Activated T-helper 1 cell treated with Interleukin-2 at 50 U/mL for 16 hours (primary cell): Measurements from ENCODE around the gene CBL.
A peak's percentile ranks its signal among the peaks of the same experiment; 100 is the strongest.
"Not testable (repeated sequence)": the region's sequence is repeated elsewhere in the genome, so short reads cannot be mapped to it uniquely, and the experiment has no call there.

Experiments
- DNase-seq: peaks from one replicate; pipeline ENCODE4 v3.0.0-alpha.2; 2020; ENCODE audit warnings: low read depth

The CBL gene

DNA sequence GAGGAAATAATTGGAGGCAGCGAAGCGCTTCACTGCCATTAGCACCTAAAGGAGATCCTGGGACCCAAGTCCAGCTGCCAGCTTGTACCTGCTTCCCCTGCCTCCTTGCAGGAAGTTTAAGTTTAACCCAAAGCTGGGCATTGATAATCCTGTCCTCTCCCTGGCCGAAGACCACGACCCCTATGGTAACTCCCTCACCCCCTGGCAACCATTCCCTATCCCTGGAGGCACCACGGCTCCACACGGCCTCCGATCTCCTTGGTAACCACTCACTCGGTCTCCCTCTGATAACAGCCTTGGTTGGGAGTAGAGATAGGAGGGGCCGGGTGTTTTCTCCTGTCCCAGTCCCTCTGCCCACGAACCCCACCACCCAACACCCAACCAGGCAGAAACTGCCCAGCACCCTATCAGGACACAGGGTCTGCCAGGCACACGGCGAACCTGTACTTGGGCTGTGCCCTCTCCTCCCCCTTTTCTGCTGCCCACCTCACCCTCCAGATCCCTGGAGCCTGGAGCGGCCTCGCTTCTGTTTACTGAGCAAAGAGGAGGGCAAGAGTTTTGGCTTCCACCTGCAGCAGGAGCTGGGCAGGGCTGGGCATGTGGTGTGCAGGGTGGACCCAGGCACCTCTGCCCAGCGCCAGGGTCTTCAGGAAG lies 20.0 kb upstream of the CBL start:
- DNase-seq: no peak

GRCh38 chr11:119187123-119187892 lies 18.8 kb upstream of the CBL start:
- DNase-seq: no peak

- DNase-seq: no peak
Measured at GRCh38 chr11:119188067-119188466, 18.1 kb upstream of the CBL start.

GRCh38 chr11:119188887-119189286 lies 17.3 kb upstream of the CBL start:
- no peak for DNase-seq

DNA sequence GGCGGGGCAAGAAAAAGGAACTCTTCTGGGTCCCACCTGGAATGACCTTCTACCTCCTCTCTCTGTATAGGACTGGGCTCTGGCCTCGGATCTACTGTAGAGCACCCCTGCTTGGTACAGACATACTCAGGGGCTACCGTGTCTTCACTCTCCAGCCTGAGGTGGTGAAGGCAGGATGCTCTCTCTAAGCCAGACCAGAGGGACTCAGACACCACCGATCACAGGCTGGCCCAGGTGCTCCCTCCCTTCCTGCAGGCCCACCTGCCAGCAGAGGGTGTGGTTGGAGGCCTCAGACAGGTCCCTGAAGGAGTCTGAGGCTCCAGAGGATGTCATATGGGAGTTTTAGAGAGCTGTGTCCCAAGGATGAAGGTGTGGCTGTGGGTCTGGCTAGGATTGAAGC lies 16.7 kb upstream of the CBL start:
- DNase-seq: no peak

DNA sequence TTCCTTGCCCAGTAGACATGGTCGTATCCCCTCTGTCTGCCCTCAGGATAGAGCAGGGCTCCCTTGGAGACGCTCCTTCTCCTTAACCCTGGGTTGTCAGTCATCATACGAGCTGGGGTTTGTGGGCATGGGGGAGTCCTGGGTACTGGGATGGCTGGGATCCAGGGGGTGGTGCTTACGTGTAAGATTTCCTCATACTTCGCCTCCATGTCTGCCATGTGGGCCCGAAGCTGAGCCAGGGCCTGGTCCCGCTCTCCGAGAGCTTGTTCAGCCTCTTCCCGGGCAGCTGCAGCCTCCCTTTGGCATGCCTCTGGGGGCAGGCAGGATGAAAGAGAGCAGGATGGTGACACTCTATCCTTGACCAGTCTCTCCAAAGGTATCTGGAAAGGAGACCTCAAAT lies 15.6 kb upstream of the CBL start:
- no peak for DNase-seq

GRCh38 chr11:119191265-119191664 lies 14.9 kb upstream of the CBL start:
- not testable (repeated sequence) for DNase-seq

DNA sequence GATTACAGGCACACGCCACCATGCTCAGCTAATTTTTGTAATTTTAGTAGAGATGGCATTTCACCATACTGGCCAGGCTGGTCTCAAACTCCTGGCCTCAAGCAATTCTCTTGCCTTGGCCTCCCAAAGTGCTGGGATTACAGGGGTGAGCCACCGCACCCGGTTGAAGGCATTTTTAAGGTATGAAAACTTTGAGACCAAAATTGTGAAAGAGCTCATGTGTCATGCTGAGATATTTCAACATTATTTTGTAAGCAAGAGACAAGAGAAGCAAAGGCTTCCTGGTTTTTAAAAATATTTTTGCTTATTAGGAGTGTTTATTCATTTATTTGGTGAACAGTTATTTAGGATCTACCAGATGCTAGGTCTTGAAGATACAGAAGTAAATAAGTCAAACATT lies 14.0 kb upstream of the CBL start:
- no peak for DNase-seq

GRCh38 chr11:119193001-119193400 lies 13.1 kb upstream of the CBL start:
- DNase-seq: no peak

GRCh38 chr11:119193626-119194025 lies 12.5 kb upstream of the CBL start:
- no peak for DNase-seq

- no peak for DNase-seq
Measured at GRCh38 chr11:119194811-119195440, 11.2 kb upstream of the CBL start.

- no peak for DNase-seq
Measured at GRCh38 chr11:119195680-119196079, 10.5 kb upstream of the CBL start.

DNA sequence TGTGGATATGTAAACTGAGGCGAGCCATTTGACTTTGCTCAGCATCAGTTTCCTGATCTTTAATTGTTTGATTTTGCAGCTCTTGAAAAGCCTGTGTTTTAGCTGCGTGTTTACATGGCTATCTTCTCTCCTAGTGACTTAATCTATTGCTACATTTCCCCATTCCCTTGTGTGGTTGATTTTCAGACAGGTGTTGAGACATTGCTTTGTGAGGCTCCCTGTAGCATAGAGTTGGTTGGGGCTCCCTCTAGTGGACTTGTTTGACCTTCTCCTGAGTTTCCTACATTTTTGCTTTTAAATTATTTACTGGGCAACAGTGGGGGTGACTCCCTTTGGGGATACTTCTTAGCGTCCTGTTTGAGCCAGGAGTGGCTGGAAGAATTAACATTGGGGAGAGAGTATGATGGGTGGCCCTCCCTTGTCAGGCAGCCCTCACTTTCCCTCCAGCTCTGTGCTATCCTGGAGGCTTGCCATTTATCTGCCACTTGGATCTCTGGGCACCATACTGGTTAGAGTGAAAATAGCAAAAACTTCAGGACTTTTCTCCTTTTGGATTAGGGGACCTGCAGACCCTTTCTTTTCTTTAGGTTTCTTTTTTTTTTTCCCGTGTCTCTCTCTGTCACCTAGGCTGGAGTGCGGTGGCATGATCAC lies 9.2 kb upstream of the CBL start:
- DNase-seq: peak; percentile 41

DNA sequence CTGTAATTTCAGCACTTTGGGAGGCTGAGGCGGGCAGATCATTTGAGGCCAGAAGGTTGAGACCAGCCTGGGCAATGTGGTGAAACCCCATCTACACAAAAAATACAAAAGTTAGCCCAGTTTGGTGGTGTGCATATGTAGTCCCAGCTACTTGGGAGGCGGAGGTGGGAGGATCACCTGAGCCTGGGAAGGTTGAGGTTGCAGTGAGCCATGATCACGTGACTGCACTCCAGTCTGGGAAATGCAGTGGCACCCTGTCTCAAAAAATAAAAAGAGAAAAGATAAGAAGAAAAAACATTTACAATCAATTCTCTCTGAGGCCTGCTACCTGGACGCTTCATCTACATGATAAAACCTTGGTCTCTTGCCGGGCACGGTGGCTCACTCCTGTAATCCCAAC lies 7.2 kb upstream of the CBL start:
- no peak for DNase-seq

DNA sequence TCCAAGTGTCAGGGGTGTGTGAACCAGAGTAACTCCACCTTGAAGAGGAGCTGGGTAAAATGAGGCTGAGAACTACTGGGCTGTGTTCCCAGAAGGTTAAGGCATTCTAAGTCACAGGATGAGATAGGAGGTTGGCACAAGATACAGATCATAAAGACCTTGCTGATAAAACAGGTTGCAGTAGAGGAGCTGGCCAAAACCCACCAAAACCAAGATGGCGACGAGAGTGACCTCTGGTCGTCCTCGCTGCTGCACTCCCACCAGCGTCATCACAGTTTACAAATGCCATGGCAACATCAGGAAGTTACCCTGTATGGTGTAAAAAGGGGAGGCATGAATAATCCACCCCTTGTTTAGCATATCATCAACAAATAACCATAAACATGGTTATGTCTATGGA lies 4.9 kb upstream of the CBL start:
- DNase-seq: not testable (repeated sequence)

DNA sequence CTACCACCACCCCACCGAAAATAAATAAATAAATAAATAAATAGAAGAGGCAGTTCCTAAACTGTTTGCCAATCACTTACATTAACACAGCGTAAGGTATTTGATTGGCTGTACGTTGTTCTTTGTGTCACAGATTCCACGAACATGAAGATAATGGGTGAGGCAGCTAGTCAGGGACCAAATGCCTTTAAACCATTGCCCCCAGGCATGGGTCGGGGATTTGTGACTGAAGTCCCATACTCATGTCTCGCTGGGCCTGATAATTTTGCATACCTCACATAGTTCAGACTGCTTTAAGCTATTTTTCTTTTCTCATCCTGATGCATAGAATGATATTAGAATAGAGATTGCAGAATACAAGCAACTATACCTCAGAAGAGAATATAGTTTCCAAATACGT lies 3.6 kb upstream of the CBL start:
- no peak for DNase-seq

DNA sequence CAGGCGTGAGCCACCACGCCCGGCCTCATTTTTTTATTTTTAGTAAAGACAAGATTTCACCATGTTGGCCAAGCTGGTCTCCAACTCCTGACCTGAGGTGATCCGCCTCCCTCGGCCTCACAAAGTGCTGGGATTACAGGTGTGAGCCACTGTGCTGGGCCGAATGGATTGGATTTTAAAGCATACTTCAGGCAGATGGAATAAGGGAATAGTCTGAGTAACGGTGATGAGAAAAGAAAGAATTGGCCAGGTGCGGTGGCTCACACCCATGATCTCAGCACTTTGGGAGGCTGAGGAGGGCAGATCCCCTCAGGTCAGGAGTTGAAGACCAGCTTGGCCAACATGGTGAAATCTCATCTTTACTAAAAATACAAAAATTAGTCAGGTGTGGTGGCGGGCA lies 2.1 kb upstream of the CBL start:
- no peak for DNase-seq

- no peak for DNase-seq
Measured at GRCh38 chr11:119205080-119205479, 1.1 kb upstream of the CBL start.

DNA sequence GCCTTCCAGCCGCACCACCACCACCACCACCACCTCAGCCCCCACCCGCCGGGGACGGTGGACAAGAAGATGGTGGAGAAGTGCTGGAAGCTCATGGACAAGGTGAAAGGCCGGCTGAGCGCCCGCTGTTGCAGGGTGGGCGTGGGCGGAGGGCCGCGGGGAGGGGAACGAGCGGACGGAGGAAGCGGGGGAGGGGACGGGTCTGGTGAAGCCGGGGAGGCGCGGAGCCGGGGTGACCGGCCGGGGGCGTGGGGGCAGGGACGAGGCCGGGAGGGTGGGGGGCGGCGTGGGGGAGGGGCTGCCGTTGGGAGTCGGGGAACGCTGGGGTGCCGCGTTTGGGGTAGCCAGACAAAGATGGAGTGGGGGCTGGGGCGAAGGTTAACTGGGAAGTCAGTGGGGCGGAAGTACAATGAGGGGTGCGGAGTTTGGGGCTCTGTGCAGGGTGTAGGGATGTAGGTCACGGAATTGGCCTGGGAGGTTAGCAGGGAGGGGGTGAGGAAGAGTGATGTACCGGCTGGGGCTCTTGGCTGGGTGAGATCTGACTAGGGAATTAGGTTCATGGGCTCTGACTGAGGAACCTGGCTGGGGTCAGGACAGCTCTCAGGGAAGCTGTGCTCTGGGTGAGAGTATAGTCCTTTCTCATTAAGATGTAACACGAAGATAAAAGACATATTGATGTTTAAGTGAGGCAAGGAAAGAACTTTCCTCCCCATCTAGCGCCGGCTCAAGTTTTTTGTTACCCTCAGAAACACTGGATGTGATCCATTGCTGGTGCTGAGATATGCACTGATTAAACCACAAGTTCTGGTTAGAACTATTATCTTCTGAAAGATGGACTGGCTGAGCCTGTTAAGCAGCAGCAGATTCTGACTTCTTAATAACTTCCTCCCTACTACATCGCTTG lies 624 bp downstream of the CBL start:
- peak; percentile 20 for DNase-seq

DNA sequence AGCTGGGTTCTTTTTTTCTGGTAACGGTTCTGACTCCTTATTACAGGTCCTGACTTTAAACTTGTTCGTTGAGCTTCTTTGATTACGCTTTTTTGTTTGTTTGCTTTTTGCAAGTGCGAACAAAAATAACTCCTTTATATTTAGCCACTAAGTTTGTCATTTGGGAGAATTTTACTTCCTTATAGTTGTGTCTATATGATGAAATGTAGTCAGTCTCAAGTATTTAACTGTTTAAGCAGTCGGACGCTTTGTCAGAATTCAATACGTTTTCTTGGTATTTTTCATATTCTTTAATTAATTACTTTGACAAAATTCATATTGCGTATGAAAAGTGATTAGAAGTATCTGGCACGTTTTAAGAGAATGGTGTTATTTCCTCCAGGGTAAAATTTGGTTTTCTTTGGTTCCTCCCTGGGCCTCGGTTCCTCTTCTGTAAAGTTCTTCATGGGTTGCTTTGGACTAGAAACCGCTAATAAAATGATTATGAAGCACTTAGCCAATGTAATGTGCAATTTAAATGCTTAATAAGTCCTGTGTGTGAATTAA lies 1.3 kb downstream of the CBL start:
- DNase-seq: no peak

DNA sequence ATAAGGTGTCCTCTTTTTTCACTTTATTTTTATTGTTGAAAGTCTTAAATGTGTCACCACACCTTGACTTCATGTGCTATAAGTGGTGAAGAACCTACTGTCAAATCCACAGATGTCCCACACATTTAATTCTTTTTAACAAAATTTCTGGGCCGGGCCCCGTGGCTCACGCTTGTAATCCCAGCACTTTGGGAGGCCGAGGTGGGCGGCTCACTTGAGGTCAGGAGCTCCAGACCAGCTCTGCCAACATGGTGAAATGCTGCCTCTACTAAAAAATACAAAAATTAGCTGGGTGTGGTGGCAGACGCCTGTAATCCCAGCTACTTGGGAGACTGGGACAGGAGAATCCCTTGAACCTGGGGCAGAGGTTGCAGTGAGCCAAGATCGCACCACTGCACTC lies 3.0 kb downstream of the CBL start:
- DNase-seq: no peak

- DNase-seq: no peak
Measured at GRCh38 chr11:119210050-119210449, 3.9 kb downstream of the CBL start.
